HG03097 (cell line): Measurements from ENCODE around the gene PPP2R5E.
A peak's percentile ranks its signal among the peaks of the same experiment; 100 is the strongest.

Source experiments
- ATAC-seq: cut with Tn5 transposase; IDR thresholded peaks from one replicate; pipeline ENCODE4 v1.9.1; 2021; ENCODE audit not compliant: unreplicated experiment, low FRiP score

The PPP2R5E gene

DNA sequence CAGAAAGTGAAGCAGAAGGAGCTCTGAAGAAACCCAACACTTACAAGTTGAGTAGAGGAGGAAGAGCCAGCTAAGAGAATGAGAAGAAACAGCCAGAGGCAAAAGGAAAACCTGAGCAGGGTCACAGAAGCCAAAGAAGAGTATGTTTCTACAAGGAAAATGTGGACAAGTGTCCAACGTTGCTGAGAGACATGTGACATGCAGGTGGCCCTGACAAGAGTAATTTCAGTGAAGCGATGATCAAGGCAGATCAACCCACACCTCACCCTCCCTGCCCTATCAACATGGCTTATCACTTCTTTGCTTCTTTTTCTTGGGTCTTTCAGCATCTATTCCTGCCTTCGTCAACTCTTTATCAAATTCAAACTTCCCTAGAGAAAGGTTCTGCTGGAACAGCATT is 68.3 kb downstream of the PPP2R5E start:
- ATAC-seq: no peak

DNA sequence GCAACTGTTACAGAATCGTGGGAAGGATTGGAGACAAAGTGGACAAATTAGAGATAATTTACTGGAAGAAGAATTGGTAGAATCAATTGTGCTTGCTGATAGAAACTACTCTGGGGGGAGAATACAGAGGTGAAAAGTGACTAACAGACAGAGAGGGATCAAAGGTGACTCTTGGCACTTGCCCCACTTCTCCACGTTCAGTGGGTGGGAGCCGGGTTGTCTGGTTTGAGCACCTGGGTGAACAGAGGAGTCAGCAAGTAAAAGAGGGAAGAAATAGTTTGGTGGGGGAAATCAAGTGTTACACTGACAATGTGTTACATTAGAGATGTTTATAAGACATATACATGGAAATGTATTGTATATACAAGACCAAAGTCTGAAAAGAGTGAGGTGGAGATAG is 69.1 kb downstream of the PPP2R5E start:
- ATAC-seq: no peak

DNA sequence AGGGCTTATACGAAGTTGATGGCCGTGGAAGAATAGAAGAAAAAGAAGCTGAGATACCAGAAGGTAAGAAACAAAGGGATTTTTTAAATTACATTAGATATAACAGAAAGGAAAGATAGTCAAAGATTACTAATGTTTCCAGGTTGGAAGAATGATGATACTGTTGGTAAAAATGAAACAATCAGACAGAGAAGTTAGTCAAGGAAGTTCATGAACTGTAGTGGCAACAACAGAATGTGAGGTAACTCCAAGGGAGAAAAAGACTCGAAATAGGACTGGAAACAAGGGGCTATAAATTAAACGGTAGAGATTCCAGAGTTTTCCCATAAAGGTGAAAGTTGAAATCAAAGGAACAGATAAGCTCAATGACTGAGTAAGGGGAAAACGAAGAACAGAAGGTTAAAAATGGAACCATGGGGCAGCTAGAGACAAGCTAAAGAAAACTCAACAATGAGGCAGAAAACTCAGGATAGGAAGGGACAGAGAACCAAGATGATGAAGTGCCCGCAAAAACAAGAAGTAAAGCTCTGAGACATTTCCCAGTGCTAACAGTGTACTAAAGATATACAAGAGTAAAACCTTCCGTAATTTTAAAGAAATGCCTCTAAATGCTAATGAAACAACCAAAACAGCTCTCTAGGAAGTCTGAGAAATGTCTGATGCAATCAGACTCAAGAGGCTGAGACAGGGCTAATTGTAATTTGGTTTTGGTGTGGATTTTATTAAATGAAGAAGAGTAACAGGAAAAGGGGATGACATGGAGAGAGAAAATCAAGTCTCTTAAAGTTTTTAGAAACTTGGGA is 70.0 kb downstream of the PPP2R5E start:
- no peak for ATAC-seq

- peak; percentile 64 for ATAC-seq
Measured at GRCh38 chr14:63470962-63471793, 72.0 kb downstream of the PPP2R5E start.

GRCh38 chr14:63468294-63468693 is 74.9 kb downstream of the PPP2R5E start:
- no peak for ATAC-seq

- no peak for ATAC-seq
Measured at GRCh38 chr14:63467440-63468072, 75.6 kb downstream of the PPP2R5E start.

GRCh38 chr14:63465347-63465746 is 77.8 kb downstream of the PPP2R5E start:
- ATAC-seq: no peak

DNA sequence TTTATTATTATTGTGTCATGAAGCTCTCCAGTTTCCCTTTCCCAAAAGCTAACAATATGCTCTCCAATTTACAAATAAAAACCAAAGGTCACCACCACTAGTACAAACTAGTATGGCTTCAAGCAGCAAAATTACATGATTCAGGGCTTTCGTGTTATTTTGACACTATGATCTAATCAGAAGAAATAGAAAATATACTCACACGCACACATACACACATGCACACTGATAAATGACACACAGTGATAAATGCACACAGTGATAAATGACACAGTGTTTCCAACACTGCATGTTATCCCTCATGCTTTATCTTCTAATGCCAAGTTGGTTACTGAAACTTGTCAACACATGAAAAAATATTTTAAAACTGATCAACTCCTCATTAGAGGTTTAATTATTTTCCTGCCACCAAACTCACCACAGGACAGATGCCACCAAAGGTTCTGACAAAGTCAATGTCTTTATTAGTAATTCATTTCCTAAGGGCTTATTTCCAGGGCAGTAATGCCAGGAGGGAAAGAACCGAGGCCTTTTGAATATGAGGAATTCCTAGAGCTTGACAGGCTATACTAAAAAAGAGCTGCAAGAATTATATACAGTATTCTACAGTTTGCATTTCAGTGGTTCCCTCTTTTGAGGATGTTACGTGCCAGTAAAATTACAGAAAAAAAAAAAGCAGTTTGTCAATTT is 82.4 kb downstream of the PPP2R5E start:
- no peak for ATAC-seq

GRCh38 chr14:63459738-63460137 is 83.4 kb downstream of the PPP2R5E start:
- ATAC-seq: no peak

DNA sequence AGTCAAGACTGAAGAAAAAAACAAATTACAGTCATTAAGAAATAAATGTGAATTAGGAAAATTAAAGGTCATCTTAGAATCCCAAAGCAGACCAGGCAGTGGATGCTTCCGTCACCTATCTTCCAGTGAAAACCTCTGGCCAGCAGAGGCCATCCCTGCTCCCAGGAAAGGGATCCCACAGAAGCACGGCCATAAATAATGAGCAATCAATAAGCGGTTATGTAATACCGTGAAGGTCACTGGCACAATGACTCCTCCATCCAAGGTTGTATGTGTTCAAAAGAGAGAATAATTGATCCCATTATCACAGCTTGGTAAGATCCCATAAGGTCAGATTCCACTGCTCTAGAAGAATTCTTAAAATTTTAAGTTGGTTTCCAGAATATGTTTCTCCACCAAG is 85.7 kb downstream of the PPP2R5E start:
- no peak for ATAC-seq

DNA sequence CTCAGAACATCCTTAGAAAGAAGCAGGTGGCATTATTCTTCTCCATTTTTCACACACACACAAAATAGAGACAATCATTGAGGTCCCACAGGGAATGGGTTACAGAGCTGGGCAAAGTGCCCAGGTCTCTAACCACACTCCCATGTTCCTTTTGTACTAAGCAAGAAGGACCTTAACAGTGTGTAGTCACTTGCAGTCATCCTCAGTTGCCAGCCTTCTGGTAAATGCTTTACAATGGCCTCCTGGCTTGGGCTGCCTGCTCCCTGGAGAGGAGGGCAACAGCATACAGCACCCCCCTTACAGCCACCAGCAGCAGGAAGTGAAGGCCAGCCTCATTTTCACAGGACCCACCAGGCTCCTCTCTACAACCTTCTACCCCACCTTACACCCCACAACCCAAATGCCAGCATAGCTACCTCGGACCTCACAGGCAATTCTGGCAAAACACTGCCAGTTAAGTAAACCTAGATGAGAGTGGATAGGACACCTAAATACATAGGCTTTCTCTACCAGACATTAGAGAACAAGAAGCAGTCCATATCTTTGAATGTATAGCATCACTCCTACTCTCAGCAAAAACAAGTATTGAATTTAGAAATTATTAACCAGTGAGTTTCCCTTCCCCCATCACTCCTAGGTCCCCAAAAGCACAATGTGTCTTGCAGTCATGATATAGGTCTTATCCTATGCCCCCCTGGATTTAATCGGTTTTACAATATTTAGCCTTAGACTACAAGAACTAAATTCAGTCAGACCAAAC is 88.1 kb downstream of the PPP2R5E start:
- peak; percentile 58 for ATAC-seq

DNA sequence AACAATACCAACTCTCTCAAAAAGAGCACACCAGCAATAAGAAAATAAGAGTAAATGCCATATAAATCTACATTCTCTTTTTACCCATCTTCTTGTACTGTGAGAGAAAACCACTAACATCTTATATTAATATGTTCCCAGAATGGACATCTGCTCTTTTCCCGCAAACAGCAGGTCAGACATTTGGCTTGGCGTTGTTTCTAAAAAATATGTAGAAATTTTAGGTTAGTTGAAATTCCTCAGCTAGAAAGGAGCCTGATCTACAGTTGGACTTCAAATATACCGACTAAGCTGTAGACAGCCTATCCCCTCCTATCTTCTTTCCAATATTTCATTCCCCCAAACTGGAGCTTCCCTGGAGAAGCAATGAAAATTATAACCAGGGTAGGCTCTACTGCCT is 88.7 kb downstream of the PPP2R5E start:
- ATAC-seq: no peak

GRCh38 chr14:63453443-63453936 is 89.7 kb downstream of the PPP2R5E start:
- ATAC-seq: no peak

DNA sequence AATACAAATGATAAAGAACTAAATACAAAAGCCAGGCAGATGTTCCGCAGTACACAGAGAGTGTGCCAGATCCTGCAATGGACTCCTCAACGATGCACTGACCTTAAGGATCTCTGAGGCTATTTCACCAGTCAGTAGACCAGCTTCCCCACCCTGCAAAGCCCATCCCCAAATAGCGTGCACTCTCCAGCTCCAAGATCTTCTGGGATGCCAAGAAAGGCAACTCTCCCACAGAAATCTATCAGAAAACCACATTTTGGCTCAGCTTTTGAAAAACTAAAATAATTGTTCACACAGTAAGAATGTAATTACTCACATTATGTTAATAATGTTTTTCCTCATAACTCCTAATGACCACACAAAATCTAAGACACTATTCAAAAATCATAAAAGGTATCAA is 90.4 kb downstream of the PPP2R5E start:
- no peak for ATAC-seq

DNA sequence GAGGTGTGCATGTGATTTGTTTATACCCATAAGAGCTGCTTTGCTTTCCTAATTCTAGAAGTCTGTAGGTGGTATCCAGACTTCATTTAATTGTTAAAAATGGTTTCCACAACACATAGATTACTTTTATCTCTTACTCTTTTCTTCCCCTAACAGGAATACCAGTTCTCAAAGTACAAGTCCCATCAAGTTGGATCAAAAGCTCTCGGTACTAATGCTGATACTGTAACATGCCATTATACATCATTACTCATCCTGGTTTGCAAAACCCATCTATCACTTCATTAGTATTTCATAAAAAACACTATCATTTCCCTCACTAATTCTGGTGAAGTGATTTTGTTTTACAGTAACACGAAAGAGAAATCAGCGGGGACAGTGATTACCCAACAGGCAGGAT is 94.3 kb downstream of the PPP2R5E start:
- no peak for ATAC-seq

- ATAC-seq: no peak
Measured at GRCh38 chr14:63444588-63444987, 98.6 kb downstream of the PPP2R5E start.

GRCh38 chr14:63443988-63444387 is 99.2 kb downstream of the PPP2R5E start:
- no peak for ATAC-seq

- ATAC-seq: no peak
Measured at GRCh38 chr14:63443361-63443760, 99.8 kb downstream of the PPP2R5E start.

DNA sequence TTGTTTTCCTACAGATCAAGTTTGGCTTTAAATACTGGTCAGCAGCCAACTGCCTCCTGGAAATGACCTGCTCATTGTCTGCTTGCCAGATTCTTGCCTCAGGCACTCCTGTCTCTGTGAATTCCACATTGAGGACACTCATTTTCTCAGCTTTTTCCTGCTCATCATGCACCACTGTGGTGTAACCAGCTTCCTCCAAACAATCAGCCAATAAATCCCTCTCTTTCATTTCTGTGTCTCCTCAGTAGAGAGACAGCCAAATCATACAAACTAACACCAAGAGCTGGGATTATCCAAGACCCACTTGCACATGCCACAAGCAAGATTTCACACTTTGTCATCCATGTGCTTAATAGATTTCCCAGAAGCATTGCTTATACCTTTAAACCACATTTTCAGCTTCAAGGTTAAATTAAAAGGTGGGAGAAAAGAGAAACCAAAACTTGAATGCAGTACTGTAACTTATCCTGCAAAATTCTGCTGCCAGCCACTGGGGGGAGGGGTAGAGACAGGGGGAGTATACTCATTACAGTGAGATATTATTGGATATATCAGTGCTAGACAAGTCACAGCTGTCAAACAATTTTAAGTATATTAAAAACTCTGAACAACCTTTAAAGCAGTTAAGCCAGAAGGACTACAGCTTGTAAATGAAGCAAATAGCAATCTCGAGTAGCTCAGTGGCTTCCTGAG is 105.0 kb downstream of the PPP2R5E start:
- ATAC-seq: no peak
